ENCODE results near the gene FKBP8. TPM values are rescaled to one million over a fixed set of nuclear protein-coding genes. Genes with fewer than 3 reads are reported as not detected.
A peak's percentile ranks its signal among the peaks of the same experiment; 100 is the strongest.

Gene FKBP8
- total RNA-seq, 1 experiment from 2014 or later = 257 TPM

DNA sequence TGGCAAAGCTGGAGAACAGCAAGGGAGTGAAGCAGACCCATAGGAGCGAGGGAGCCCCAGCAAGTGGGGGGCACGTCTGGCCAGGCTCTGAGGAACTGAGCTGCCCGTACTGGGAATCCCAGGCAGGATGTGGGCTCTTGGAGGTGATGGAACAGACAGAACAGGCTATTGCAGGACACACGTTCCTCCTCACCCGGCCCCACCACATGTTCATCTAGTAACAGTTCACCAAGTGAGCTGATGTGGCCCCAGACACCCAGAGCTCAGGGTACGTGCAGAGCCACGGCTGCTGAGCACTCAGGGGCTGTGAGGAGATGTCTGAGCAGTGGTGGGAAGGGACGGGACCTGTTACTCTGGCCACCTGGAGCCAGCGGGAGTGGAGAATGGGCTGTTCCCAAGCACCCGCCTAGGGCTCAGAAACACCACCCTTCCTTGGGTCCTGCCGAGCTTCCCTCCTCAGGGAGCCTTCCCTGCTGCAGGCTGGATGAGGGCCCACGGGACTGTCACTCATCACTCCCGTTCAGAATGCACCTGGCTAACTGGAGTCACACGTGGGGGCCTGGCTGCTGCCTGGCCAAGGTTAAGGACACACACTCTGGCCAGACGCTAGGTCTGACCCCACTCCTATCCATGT, 39.9 kb downstream of the FKBP8 start:
- DNase-seq (ENCODE audit: low spot score) = no peak

DNA sequence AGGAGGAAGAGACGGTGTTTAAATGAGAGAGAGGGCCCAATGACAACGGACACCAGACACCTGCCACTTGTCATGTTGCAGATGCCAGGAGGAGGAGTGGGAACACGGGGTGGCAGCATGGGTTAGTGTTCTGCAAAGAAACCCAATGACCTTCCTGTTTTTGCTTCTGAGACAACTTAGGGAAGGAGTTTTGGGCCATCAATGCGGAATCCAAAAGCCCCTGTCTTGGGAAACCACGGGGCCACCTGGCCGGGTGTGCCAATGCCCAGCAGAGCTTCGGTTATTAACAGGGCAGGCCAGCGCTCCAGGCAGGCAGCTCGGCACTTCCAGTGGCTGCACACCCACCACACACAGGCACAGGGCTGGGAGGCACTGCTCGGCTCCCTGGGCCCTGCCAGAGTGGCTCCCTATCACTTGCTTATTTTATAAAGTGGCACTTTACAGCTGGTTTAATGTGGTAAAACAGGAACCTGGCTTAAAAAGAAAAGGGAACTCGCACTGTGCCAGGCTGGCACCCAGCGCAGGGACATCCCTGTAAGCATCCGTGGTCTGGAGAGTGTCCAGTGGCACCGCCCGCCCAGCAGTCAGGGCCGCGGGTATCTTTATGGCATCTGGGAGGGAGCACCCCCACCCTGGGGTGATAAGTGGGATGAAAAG, 40.6 kb downstream of the FKBP8 start:
- no peak for DNase-seq (ENCODE audit: low spot score)

DNA sequence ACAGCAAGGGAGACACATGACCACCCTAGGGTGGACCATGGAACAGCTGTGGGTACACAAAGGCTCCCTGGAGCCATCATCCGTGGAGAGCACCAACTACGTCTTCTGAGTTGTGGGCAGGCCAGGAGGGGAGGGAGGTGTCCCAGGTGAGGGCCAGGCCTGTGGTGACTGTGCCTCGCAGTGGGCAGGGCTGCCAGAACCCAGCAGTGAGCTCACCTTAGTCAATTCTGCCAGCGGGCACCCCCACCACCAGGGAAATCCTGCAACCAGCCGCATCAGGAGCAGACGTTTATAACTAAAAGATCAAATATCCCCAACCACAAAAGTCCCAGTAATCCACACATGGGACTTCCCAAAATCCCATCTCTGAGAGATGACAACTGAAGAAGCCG, 41.1 kb downstream of the FKBP8 start:
- DNase-seq (ENCODE audit: low spot score) = no peak

DNA sequence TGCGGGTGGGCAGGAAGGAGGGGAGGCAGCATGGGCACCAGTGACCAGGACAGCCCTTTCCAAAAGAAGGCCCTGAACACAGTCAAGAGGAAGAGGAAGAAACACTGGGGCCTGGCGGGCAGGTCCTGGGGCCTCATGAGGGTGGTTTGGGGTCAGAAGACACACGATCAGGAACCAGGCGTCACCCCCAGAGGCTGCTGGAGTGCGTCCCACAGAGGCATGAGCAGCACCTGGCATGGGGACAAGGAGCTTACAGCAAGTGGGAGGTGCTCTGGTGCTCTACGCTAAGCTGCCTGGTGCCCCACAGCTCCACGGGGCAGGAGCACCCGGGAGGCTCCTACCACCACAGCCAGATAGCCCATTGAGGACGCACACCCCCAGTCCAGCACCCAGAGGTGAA, 41.5 kb downstream of the FKBP8 start:
- DNase-seq (ENCODE audit: low spot score) = no peak

DNA sequence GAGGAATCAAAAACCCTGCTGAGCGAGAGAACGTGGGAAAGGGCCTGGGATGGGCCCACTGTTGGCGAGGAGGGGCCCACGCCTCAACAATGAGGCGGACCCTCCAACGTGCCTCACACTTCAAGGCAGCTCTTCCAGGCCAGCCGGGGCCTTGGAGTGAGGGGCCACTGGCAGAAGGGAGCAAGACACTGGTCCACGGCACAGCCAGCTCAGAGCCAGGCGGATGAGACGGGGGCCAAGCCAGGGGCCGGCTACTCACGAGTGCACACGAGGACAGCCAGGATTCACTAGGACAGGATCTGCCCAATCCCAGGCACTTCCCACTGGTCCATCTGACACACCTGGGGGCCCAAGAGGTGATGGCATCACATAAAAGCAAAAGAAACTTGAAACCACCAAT, 42.0 kb downstream of the FKBP8 start:
- DNase-seq (ENCODE audit: low spot score) = no peak

GRCh38 chr19:18500799-18501198, 42.6 kb downstream of the FKBP8 start:
- DNase-seq (ENCODE audit: low spot score) = no peak

DNA sequence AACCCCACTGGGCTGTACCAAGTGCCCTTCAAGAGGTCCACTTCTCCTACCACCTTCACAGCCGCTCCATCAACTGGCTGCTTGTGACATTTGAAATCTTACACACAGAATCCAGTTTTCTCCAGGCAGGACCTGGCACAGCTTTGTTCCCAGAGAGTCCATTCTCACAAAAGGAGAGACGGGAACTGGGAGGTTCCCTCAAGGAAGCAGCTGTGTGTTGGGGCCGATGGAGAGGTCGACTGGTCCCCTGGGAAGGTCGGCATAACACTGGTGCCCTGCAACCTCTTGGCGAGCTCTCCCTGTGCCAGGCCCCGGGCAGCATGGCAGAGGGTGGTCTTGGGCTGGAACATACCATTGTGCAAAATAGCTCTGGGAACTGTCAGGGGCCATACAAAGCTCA, 43.0 kb downstream of the FKBP8 start:
- DNase-seq (ENCODE audit: low spot score) = no peak

DNA sequence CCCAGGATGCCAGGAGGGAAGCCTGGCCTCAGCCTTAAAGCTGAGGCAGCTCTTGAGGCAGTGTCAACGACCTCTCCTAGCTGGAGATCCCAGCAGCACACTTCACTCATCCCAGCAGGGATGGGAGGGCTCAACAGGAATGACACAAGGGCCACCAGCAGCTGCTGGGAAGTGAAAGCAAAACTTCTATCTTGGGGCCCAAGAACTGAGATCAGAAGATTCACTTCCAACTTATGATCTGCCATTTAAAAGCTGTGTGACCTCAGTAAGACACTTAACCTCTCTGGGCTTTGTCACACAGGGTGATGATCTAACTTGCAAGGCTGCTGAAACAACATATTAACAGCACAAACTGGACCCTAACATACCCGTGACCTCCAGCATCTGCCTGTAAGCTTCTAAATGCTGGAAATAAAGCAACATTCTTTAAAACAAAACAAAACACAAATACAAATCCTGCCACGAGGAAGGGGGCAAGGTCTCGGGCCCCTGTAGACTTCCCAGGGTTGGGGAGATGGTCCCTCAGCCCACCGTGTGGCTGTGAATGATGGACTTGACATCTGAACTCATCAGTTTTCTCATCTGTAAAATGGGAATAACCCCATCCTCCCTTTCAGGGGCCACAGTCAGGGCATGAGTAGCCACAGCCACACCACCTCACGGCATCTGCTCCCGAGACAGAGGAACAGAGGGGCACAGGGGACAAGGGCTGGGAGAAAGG, 44.2 kb downstream of the FKBP8 start:
- no peak for DNase-seq (ENCODE audit: low spot score)

DNA sequence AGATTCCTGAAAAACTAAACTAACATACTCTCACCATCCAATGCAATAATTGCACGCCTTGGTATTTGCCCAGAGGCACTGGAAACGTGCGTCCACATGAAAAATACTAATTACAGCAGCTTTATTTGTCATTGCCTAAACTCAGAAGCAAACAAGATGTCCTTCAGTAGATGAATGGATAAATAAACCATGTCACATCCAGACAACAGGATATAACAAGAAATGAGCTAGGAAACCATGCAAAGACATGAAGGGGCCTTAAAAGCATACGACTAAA, 46.5 kb downstream of the FKBP8 start:
- no peak for DNase-seq (ENCODE audit: low spot score)

GRCh38 chr19:18496167-18496979, 47.0 kb downstream of the FKBP8 start:
- DNase-seq (ENCODE audit: low spot score) = peak; percentile 39

DNA sequence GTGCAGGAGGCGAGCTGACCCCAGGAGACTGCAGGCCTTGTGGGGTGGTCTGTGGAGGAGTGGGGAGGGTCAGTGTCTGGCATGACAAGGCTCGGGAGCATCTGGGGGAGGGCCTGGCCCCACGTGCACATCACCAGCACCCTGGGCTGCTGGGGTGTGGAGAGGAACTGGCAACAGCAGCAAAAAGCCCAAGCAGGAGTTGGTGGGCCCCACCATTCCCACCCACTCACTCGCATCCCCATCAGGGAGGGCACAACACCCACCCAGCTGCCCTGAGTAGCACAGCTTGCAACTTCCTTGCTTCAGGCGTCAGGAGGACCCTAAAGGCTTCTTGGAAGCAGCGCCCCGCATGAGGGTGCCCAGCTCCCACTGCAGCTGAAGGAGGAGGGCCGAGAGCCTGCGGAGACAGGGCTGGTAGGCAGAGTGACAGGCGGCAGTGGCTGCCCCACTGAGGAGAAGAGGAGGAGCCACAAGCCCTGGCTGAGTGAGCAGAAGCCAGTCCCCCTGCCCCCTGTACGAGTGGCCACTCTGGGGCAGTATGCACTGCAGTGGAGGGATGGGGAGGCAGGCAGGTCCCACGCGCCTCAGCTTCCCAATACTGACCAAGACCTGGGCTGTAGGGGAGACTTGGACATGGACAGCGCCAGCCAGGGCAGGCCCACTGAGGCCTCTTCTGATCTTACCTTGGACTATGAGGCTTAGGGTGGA, 48.0 kb downstream of the FKBP8 start:
- DNase-seq (ENCODE audit: low spot score) = no peak

DNA sequence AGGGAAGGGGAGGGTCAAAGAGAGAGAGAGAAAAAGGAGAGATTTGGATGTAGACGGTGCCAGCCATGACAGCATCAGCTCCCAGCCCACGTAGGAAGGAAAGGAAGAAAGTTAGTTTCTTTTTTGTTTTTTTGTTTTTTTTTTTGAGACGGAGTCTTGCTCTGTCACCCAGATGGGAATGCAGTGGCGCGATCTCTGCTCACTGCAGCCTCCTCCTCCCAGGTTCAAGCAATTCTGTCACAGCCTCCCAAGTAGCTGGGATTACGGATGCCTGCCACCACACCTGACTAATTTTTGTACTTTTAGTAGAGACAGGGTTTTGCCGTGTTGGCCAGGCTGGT, 49.1 kb downstream of the FKBP8 start:
- no peak for DNase-seq (ENCODE audit: low spot score)

DNA sequence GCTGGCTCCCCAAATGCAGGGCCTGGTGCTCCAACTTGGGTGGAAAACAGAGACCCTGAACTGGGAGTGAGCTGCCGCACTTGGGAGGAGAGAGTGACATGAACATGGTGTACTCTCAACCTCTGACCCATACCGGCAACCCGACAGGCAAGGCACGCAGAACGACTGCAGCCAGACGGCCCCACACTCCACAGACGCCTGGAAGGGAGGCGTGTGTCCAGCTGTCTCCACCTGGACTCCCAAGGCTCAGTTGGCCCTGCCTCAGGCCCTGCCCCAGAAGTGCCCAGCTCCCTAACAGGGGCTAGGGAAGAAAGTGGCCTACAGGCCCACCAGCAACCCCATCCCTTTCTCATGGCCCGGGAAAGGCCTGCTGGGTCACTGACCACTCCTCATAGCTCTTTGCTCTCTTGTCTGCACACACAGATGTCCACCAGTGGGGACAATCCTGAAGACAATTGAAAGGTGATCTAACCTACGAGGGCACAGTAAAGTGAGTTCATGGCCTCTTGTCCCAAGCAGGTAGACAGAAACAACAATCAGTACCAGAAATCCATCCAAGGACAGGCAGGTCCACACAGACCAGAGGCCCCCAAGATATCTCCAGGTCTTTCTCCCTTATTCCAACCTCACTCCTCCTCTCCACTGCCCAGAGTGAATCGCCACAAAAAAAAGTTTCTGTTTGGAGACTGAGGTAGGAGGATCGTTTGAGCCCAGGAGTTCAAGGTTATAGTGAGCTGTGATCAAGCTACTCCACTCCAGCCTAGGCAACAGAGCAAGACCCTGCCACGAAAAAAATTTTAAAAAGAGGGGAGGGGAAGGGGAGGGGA, 49.7 kb downstream of the FKBP8 start:
- no peak for DNase-seq (ENCODE audit: low spot score)

GRCh38 chr19:18491995-18492953, 51.1 kb downstream of the FKBP8 start:
- DNase-seq (ENCODE audit: low spot score) = no peak

DNA sequence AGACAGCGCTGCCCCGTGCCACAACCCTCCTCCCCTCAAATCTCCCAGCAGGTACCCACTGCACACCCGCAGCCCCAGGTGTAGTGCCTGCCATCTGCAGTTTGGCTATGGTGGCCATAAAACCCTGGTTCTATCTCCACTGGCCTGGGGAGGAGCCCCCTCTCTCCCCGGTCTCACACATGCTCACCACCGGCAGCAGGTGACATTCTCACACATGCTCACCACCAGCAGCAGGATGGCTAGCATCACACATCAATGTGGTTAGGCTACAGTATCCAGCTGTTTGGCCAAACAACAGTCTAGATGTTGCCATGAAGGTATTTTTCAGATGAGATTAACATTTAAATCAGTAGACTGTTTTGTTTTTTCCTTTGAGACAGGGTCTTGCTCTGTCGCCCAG, 52.6 kb downstream of the FKBP8 start:
- DNase-seq (ENCODE audit: low spot score) = no peak

GRCh38 chr19:18489627-18490184, 53.7 kb downstream of the FKBP8 start:
- no peak for DNase-seq (ENCODE audit: low spot score)

- DNase-seq (ENCODE audit: low spot score) = peak; percentile 39
Measured at GRCh38 chr19:18488838-18489626, 54.3 kb downstream of the FKBP8 start.

DNA sequence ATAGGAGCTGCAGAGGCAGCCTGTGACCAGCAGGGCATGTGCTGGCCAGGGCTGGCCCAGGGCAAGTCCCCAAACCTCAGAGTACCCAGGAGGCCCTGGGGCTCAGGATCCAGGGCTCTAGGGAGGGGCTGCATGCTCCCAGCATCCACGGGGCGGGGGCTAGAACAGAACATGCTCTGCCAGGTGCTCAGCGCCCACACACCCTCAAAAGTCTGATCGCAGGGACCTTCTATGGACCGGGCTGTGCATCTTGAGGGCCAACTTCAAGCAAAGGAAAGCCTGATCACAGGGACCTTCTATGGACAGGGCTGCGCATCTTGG, 55.0 kb downstream of the FKBP8 start:
- peak; percentile 37 for DNase-seq (ENCODE audit: low spot score)

Data from HT-29 (cell line).